Measurements from ENCODE around the gene SMIM44.
"Not testable (repeated sequence)": the region's sequence is repeated elsewhere in the genome, so short reads cannot be mapped to it uniquely, and the experiment has no call there.

SMIM44 gene

GRCh38 chr19:3458229-3459088, 24.8 kb downstream of the SMIM44 start:
- no peak for DNase-seq (ENCODE audit: low read depth in 2 of 2)

GRCh38 chr19:3457528-3458228, 25.6 kb downstream of the SMIM44 start:
- DNase-seq (ENCODE audit: low read depth in 2 of 2), result no peak

- DNase-seq (ENCODE audit: low read depth in 2 of 2), result no peak
Observed at GRCh38 chr19:3456925-3457527, 26.2 kb downstream of the SMIM44 start.

DNA sequence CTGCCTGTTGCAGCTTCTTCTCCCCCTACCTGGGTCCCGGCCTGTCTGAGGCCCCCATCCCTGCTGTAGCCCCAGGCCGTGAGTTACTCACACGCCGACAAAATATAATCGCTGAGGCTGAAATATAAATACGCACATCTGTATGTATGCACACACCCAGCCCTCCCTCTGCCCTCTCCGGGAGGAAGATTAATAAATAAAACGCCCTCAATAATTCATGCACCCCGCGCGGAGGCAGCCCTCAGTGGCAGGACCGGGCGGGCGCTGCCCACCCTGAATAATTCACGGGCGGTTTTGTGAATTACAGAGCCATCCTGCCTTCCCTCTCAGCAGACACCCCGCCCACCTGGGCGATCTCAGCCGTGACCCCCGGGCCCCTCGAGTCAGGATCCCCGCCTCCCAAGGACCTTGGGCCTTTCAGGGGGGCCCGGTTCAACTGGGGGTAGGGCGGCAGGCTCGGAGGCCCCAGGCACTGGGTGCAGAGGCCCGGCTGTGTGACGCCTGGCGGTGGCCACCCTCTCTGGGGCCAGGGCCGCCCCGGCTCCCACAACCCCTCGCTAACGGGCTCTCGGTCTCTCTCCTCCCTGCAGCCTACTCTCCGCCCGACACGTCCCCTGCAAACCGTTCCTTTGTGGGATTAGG, 27.2 kb downstream of the SMIM44 start:
- DNase-seq (ENCODE audit: low read depth in 2 of 2), result no peak

DNA sequence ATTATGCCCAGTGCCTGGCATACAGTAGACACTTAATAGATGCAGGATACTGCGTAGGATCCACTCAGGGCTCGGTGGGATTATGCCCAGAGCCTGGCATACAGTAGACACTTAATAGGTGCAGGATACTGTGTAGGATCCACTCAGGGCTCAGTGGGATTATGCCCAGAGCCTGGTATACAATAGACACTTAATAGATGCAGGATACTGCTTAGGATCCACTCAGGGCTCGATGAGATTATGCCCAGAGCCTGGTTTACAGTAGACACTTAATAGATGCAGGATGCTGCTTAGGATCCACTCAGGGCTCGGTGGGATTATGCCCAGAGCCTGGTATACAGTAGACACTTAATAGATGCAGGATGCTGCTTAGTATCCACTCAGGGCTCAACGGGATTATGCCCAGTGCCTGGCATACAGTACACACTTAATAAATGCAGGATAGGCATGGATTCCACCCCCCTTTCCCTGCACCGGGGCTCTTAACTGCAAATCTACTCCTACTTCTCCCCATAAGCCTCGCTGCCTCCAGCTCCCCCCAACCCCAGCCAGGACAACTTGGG, 27.8 kb downstream of the SMIM44 start:
- no peak for DNase-seq (ENCODE audit: low read depth in 2 of 2)

- DNase-seq (ENCODE audit: low read depth in 2 of 2), result no peak
Observed at GRCh38 chr19:3454656-3455392, 28.4 kb downstream of the SMIM44 start.

DNA sequence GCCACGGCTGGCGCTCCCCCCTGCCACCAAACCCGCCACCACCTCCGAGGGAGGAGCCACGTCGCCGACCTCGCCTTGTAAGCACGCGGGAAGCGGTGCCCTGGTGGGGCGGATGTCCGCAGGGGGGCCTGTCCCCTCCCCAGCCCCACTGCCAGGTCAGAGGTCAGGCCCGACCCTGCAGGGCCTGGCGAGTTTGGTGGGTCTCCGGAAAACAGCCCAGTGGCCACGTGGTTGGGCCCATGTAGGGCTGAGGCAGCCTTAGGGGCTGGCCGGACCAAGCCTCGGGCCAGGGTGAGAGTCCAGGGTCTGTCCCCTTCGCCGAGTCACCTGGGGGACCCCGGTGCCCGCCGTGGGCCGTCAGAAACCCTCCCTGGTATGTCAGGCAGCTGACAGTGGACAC, 29.4 kb downstream of the SMIM44 start:
- DNase-seq (ENCODE audit: low read depth in 2 of 2), result no peak

GRCh38 chr19:3452942-3453214, 30.4 kb downstream of the SMIM44 start:
- DNase-seq (ENCODE audit: low read depth in 2 of 2), result not testable (repeated sequence)

DNA sequence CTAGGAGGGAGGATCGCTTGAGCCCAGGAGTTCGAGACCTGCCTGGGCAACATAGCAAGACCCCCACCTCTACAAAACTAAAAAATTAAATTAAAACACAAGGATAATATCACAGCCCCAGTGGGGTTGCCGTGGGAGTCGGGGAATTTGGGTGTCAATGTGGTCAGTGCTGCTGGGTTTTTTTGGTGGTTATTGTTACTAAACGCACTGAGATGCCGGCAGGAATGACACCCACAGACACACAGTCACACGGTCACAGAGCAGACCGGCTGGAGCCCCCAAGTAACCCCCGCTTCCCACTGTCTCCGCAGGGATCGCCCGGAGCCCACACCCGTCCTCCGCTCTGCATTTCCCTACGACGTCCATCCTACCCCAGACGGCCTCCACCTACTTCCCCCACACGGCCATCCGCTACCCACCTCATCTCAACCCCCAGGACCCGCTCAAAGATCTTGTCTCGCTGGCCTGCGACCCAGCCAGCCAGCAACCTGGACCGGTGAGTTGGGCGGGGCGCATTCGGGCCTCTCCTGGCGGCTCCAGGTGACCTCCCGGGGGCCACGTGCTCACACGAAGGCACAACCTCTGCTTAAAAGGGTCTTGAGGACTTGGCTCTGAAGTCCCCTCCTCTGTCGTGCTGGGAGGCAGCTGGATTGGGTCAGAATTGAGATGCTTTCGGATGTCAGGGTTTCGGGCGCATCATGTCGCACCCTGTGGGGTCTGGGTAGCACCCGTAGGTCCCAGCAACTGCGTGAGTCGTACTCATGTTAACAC, 30.9 kb downstream of the SMIM44 start:
- DNase-seq (ENCODE audit: low read depth in 2 of 2), result no peak

DNA sequence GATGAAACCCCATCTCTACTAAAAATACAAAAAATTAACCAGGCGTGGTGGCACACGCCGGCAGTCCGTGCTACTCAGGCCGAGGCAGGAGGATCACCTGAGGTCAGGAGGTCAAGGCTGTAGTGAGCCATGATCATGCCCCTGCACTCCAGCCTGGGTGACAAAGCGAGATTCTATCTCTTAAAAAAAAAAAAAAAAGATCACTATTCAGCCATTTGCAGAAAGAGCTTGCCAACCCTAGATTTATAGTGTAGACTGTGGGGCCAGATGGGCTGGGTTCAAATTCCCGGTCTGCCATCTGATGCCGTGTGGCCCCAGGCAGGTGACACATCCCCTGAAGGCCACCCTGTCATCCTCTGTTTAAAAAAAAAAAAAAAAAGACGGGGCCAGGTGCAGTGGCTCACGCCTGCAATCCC, 31.8 kb downstream of the SMIM44 start:
- no peak for DNase-seq (ENCODE audit: low read depth in 2 of 2)

DNA sequence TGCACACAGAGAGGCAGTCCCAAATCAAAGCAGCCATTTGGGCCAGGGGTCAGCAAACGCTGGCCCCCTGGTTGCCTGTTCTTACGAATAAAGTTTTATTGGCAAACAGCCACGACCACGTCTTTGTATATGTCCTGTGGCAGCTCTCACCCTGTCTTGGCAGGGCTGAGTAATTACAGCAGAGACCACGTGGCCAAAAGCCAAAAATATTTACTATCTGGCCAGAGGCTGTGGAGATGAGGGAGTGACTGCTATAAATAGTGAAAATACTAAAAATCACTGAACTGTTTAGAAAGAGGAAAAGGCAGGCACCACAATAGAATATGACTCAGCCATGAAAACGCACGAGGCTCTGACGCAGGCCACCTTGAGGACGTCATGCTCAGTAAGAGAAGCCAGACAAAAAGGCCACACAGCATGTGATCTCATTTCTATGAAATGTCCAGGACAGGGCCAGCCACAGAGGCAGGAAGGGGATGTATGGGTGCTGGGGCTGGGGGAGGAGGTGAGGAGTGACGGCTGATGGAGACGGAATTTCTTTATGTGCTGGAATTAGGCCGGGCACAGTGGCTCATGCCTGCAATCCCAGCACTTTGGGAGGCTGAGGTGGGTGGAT, 32.3 kb downstream of the SMIM44 start:
- DNase-seq (ENCODE audit: low read depth in 2 of 2), result no peak

DNA sequence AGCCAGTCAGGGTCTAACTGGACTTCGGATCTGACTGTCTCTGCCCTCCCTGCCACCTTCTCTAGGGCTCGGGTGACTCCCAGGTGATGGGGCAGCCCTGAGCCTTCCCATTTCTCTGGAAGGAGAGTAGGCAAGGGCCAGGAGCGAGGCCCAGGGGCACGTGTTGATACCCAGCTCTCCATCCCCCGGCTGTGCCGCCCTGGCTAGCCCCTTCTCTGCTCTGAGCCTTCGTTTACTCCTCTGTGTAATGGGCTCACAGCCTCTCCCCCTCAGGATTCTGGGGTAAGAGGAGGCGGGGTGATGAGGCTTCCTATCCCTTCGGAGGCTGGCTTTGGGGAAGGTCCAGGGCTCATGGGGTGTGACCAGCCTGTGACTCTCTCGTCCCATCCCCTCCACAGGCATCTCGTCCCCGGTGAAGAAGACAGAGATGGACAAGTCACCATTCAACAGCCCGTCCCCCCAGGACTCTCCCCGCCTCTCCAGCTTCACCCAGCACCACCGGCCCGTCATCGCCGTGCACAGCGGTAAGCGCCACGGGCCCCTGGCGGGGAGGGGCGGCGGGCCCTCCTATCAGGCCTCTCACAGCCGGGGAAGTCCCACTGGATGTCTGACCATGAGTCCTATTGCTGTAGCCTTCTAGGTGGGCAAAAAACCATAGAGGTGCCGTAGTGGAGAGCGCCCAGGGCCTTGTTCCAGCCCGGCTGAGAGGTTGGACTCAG, 34.5 kb downstream of the SMIM44 start:
- no peak for DNase-seq (ENCODE audit: low read depth in 2 of 2)

- DNase-seq (ENCODE audit: low read depth in 2 of 2), result not testable (repeated sequence)
Observed at GRCh38 chr19:3446657-3447056, 36.6 kb downstream of the SMIM44 start.

- DNase-seq (ENCODE audit: low read depth in 2 of 2), result no peak
Observed at GRCh38 chr19:3444695-3445234, 38.5 kb downstream of the SMIM44 start.

DNA sequence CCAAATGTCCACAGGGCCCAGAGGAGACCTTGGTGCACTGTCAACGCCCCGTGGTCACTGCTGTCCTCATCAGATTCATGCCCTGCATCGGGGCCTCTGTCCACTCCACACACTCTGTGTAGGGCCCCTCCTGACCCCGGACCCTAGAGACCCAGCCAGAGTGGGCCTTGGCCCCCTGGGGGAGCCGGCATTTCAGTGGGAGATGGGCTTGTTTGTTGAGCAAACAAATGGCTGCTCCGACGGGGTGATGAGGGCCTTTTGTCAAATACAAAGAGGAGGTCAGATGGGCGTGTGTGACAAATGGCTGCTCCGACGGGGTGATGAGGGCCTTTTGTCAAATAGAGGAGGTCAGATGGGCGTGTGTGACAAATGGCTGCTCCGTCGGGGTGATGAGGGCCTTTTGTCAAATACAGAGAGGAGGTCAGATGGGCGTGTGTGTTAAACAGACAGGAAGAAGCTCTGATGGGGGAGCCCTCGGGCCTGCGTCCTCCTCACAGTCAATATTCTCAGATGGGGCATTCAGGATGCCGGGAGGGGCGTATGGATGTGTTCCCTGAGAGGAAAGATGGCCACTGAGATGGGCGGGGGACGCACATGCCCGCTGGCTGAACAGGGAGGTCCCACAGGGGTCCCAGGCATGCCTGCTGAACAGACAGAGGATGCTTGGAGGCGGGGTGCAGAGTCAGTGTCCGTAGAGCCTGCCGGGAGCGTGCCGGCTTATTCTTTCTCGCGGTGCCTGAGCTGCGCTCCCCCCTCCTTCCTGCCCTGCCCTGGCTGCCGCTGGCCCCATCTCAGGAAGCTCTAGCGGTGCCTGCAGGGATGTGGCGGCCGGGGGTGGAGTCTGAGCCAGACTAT, 39.2 kb downstream of the SMIM44 start:
- DNase-seq (ENCODE audit: low read depth in 2 of 2), result no peak

GRCh38 chr19:3442487-3443071, 40.7 kb downstream of the SMIM44 start:
- DNase-seq (ENCODE audit: low read depth in 2 of 2), result no peak

- DNase-seq (ENCODE audit: low read depth in 2 of 2), result no peak
Observed at GRCh38 chr19:3441986-3442329, 41.3 kb downstream of the SMIM44 start.
